Activated CD8-positive, alpha-beta memory T cell treated with anti-CD3 and anti-CD28 coated beads, Interleukin-2, amount 50 U/mL, for 24 hours (primary cell): ENCODE data around the gene CDH4.

ENCODE experiments used
- DNase-seq: peaks from one replicate; pipeline ENCODE4 v3.0.0-alpha.2; 2020; ENCODE audit errors: extremely low read depth

Gene CDH4

DNA sequence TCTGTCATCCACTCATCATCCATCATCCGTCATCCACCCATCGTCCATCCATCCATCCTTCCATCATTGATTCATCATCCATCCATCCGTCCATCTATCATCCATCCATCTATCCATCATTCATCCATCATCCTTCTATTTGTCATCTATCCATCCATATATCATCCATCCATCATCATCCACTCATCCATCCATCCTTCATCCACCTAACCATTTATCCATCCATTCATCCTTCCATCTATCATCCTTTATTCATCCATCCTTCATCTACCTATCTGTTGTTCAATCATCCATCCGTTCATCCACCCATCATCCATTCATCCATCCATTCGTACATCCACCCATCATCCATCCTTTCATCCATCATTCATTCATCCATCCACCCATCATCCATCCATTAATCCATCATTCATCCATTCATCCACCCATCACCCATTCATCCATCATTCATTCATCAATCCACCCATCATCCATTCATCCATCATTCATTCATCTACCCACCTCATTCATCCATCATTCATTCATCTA lies 266.4 kb downstream of the CDH4 start:
- no peak for DNase-seq

- no peak for DNase-seq
Measured at GRCh38 chr20:61519488-61519887, 267.4 kb downstream of the CDH4 start.

GRCh38 chr20:61520076-61520892 lies 268.2 kb downstream of the CDH4 start:
- DNase-seq, result no peak

DNA sequence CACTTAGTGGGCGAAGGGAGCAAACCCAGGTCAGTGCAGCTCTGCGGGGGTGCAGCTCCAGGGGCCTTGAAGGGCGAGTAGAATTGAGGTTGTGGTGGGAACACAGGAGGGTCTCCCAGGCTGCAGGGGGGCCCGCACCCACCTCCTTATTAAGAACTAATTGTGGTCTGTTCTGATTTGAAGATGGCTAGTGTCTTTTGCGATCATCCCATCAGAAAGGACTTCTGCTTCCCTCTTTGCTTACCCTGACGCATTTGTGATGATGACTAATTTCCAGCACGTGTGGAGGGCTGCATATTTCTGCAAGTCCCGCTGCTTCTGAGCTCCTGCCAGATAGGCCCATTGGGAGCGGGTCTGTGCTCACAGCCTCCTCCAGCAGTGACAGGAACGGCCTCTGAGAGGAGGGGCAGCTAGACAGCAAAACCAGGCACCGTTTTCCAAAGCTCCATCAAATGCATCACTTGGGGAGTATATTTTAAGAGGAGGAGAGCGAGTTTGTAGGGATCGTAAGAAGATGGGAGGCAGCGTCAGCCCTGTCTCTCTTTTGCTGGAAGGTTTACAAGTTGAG lies 268.9 kb downstream of the CDH4 start:
- no peak for DNase-seq

GRCh38 chr20:61521687-61522420 lies 269.8 kb downstream of the CDH4 start:
- no peak for DNase-seq

DNA sequence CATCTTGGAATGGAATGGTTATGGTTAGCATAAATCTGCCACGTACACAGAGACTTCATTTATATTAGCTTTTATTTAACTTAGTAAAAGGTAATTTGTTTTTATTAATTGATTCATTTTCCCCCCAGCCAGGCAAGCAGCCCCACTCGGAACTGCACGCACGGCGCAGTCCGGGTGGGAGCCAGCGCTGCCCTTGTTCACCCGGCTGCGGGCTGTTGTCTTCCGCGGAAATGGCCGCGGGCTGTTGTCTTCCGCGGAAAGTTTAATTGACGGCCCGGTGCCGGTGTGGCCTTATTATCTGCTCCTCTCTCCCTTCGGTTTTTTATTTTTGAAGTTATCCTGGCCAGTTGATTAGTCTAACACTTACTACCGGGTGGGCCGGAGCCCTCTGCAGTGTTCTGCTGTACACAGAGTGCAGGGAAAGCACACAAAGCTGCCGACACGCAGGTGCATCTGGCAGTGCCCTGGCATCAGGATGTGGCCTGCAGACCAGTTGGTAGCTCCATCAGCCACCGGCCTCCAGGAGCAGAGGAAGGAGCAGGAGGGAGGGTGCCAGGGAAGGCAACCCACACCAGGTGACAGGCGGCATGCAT lies 270.5 kb downstream of the CDH4 start:
- no peak for DNase-seq

- DNase-seq, result no peak
Measured at GRCh38 chr20:61523145-61523544, 271.1 kb downstream of the CDH4 start.

DNA sequence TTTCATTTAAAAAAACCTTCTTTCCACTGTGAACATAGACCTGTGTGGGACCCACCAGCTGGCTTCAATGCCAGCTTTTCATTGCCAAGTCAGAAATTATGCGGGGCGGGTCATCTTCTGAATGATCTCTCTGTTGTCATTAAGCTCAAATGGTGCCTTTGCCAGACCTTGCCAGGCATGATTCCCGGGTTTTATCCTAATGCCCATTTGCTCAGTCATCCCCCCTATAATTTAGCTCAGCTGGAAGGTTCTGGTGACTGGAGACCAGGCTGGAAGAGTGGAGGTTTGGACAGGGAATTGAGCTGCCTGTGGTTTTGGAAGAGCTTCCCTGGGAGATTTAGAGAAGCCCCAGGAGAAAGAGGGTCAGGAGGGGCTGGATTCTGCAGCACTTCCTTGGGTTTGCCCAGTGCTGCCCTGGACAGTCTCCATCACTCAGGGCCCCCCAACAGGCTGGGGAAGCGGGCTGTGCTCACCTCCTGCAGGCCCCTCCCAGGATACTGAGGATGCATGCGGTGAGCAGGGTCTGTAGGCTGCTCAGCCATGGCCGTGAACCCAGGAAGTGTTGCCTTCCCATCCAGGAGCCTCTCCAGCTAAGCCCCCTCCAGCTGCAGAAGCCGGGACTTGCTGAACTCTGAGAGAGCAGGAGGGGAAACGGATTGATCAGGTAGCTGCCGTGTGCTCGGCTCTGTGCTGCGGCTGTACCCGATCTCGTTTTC lies 273.0 kb downstream of the CDH4 start:
- no peak for DNase-seq

DNA sequence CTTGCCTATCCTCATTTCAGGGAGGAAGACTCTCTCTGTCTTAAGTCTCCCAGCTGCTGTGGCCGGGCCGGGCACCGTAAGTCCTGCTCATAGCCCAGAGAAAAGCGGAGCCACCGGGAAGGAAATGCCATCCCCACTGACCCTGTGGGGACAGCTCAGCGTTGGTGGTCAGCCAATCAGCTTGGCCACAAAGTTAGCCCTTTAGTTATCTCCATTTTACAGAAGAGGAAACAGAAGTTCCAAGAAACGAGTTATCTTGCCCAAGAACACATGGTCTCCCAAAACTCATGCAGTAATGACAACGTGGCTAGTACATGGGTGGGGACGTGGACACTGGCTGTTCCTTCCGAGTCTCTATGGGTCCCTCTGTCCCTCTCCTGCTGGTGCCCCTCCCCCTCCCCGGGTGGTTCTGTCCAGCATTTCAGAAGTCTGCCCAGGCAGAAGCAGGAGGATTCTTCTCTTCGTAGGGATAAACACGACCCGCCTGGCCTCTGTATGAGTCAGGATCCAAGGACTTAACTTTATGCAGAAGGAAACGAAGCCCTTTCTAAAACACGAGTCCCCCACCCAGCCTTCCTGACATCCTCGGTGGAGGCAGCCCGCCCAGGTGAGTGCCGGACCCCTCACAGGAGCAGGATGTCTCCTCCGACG lies 273.8 kb downstream of the CDH4 start:
- no peak for DNase-seq

GRCh38 chr20:61526907-61527306 lies 274.8 kb downstream of the CDH4 start:
- DNase-seq, result no peak

DNA sequence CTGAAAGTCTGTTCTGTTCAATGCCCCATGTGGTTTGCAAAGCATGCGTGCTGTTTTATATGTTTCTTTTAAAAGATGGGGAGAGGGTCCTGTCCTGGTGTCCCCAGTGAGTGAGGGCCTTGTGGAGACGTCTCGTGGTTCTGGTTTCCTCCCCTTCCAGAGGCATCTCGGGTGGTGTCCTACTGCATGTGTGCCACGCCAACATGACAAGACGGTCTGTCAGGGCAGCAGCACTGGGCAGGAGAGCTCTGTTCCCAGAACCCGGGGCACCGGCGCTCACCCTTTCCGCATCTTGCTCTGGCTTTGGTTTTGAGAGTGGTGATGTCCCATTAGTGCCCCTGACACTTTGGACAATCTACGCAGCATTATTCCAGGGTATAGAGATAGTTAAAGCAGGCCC lies 275.6 kb downstream of the CDH4 start:
- no peak for DNase-seq

DNA sequence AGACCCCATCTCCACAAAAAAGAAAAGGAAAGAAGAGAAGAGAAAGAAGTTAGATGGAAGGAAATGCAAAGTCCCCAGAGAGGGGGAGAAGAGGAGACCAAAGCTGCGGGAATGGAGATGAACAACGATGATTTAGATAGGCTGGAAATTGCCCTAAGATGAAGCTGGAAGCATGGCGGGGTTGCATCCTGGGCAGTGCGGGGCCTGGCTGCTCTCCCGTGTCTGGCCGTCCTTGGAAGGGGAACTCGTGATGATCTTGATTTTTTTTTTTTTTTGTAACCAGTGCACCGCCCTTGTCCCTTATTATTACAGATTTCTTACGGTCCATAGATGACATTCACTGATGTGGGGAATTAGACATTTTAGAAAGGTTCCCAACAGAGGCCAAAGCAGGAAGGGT lies 276.5 kb downstream of the CDH4 start:
- DNase-seq, result no peak

DNA sequence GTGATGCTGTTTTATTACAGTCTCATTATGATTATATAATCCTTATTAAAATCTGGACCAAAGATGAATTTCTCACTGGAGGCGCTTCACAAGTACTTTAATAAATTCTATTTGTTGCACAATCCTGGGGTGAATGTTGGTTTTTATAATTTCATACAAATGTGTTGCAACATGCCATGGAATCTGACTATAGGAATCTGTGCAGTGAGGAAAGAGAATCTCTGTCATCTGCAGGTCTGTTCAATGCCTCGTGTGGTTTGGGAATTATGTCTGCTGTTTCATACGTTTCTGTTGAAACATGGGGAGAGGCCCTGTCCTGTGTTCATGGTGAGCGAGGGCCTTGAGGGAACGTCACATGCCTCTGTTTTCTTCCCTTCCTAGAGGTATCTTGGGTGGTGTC lies 277.3 kb downstream of the CDH4 start:
- no peak for DNase-seq

GRCh38 chr20:61531553-61532345 lies 279.7 kb downstream of the CDH4 start:
- no peak for DNase-seq

DNA sequence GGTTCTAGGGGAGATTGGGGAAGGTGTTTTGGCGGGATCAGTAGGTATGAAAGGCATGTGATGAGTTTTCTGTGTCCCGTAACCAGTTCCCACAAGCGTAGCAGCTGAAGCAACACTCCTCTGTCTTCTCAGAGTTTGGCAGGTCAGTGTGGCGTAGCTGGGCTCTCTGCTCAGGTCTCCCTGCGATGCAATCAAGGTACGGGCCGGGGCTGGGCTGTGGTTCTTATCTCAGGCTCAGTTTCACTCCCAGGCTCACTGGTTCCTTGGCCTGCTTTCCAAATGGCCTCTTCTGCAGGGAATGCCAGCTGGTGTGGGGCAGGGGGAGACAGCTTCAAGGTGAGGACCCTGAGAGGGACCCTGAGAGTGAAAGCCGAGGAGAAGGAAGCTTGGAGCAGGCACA lies 280.7 kb downstream of the CDH4 start:
- no peak for DNase-seq

DNA sequence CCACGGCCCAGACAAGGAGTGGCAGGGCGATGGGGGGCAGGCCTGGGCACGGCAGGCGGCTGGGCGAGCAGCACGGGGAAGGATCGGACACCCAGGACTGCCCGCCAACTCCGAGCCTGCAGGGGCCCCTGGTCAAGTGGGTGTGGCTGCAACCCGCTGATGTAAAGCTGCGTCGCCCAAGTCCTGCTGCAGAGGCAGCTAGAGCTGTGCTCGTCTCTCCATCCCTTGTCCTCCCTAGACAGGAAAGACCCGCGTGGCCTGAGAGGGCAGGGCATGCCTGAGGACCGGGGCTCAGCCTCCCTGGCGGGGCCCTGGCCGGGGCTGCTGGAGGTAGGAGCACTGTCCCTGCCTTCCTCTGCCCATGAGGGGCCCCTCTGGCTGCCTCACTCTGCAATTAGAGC lies 281.2 kb downstream of the CDH4 start:
- no peak for DNase-seq

DNA sequence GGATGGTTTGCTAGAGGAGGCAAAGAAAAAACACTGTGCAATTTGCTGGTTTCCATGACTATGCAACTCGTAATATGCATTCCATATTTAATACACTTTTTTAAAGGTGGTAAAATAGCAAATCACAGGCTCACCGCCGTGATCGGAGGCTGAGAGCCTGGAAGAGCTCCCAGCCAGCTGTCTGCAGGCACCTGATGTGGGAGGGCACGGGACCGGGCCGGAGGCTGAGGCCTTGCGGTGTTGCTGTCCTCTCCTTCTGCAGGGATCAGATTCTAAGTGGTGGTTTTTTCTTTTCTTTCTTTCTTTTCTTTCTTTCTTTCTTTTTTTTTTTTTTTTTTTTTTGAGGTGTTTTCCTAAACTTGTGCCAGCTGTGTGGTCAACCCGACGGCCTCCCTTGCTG lies 282.3 kb downstream of the CDH4 start:
- no peak for DNase-seq

GRCh38 chr20:61535091-61535490 lies 283.0 kb downstream of the CDH4 start:
- DNase-seq, result no peak

- no peak for DNase-seq
Measured at GRCh38 chr20:61535536-61535935, 283.5 kb downstream of the CDH4 start.

DNA sequence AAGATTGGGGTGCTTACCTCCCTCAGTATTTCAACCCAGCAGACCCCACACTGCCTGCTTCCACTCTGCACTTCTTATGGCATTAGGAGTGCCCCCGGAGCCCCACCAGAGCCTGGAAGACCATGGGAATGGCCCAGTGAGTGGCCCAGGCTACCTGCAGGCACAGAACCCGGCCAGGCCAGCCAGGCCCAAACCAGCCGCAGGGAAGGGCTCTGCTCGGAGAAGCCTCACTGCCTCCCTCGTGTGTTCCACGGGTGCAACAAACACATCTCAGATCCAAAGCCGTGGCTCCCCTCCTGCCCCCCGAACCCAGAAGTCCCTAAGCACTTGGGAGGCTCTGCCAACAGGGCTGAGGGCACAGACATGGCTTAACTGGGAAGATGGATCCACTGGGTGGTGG lies 283.9 kb downstream of the CDH4 start:
- DNase-seq, result no peak
